HG02943 (cell line): Measurements from ENCODE around the gene HS6ST1.

ENCODE experiments used
- ATAC-seq: cut with Tn5 transposase; IDR thresholded peaks from one replicate; pipeline ENCODE4 v1.9.1; 2021; ENCODE audit warnings: mild to moderate bottlenecking, low read depth, moderate library complexity; ENCODE audit not compliant: unreplicated experiment

HS6ST1 gene

DNA sequence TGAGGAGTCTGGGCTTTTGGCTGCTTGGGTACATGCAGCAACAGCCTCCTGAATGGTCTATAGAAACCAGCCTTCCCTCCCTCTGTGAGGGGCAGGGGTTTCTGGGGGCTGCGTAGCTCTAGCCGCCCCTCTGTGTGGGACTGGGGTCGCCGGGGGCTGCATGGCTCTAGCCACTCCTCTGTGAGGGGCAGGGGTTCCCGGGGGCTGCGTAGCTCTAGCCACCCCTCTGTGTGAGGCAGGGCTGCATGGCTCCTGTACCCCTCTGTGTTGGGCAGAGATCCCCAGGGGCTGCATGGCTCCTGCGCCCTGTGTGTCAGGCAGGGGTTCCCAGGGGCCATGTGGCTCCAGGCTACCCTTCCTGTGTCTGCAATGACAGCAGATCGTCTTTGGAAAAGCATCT is 17.6 kb downstream of the HS6ST1 start:
- ATAC-seq: no peak

DNA sequence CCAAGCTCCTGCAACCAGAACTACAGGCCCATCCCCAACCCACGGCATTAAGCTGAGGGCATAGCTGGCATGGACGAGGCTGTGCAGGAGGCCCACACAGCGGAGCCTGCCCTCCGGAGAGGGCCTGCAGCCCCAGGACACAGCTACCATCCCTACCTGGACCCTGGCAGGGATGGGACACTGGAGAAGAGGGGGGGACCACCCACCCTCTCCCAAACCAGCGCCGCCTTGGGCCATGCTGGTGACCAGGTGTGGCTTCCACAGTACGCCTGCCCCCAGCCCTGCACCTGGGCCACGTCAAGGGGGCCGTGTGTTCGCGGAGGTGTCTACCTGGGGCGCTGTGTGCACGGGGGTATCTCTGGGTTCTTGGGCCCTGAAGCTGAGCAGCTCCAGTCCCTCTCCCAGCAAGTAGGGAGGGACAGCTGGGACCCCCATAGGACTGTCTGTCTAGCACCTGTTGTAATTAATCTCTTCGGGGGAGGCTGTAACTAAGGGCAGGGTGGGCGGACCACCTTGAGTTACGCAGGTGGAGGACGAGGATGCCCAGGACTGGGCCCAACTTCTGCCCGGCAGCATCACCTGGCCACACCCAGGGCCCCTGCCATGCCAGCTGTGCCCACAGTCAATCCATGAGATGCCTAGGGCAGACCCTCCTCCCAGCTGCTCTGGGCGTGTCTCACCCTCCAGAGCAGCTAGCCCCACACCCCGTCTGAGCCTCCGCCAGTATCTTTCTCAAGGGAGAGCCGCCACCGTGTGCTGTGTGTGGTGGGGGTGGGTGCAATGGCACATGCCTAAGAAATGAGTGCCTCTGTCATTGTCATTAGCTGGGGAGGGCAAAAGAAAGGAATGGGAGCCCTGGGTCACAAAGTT is 18.3 kb downstream of the HS6ST1 start:
- no peak for ATAC-seq

- ATAC-seq: no peak
These were observed 19.0 kb downstream of the HS6ST1 start for GRCh38 chr2:128299628-128300027.

GRCh38 chr2:128298846-128299507 is 19.7 kb downstream of the HS6ST1 start:
- ATAC-seq: no peak

DNA sequence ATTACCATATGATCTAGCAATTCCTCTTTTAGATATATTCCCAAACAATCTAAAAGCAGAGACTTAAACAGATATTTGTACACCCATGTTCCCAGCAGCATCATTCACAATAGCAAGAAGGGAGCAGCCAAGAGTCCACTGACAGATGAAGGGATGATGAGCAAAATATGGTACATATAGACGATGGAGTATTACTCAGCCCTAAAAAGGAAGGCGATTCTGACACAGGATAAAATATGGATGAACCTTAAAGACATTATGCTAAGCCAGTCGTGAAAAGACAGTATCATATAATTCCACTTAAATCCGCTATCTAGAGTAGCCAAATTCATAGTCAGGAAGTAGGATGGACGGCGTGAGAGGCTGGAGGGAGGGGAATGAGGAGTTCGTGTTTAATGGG is 20.4 kb downstream of the HS6ST1 start:
- ATAC-seq: no peak

- ATAC-seq: no peak
These were observed 24.7 kb downstream of the HS6ST1 start for GRCh38 chr2:128293870-128294455.

- ATAC-seq: no peak
These were observed 25.3 kb downstream of the HS6ST1 start for GRCh38 chr2:128293426-128293755.

- no peak for ATAC-seq
These were observed 25.9 kb downstream of the HS6ST1 start for GRCh38 chr2:128292599-128293425.

DNA sequence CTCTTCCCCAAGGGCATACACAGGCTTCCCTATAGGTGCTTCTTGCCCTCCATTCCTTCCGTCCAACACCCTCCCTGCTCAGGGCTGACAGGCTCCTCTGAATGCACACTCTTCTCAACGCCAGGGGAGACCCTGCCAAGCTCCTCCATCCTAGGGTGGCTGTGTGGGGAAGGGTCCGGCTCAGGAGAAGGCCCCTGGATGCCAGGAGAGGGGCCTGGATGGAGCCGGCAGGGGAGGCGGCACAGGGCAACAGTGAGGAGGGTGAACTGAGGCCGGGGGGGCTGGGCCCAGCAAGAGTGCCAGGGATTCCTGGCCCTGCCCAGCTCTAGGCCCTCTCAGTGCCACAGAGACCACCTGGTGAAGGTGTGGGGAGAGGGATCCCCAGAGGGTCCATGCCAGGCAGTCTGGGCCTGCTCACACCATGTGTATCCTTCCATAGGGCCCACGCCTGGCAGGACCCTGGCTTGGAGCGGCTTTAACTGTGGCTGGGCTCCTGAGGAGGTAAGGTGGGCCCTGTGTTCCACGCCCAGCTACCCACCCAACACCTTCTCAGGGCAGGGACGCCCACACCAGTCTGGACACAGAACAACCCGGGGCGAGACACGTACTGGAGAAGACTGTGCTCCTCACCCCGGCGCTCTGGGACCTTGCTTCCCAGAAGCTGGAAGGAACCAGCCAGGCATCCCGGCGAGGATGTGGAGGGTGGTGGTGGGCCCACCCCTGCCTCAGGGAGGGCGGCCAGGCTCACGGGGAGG is 26.6 kb downstream of the HS6ST1 start:
- no peak for ATAC-seq

GRCh38 chr2:128291161-128291843 is 27.4 kb downstream of the HS6ST1 start:
- no peak for ATAC-seq

DNA sequence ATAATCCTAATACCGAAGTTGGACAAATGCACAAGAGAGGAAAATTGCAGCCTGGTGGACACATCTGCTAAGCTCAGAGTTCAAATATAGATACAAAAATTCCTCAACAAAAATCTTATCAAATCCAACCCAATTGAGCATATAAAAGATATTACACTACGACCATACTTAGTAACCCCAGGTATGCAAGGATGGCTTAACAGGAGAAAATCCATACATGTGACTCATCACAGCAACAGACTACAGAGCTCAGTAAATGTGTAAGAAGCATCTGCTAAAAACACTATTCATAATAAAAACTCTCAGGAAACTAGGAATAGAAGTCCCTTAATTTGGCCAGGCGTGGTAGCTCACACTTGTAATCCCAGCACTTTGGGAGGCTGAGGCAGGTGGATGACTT is 28.3 kb downstream of the HS6ST1 start:
- no peak for ATAC-seq

DNA sequence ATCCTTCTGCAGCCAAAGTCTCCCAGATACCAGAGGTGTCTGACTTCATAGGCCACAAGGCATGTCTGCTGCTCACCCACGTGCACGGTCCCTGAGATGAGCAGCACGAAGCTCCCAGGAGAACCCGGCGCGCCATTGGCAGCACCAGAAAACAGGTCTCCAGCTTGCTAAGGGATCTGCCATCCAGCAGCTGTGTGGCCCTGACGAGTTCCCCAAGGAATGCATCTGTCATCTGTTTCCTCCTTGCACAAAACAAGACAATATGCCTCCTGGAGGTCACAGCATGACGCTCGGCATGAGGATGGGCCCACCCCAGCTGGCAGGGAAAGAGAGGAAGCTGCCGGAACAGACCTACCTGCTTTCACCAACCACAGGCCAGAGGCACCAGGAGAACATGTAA is 29.2 kb downstream of the HS6ST1 start:
- ATAC-seq: no peak

DNA sequence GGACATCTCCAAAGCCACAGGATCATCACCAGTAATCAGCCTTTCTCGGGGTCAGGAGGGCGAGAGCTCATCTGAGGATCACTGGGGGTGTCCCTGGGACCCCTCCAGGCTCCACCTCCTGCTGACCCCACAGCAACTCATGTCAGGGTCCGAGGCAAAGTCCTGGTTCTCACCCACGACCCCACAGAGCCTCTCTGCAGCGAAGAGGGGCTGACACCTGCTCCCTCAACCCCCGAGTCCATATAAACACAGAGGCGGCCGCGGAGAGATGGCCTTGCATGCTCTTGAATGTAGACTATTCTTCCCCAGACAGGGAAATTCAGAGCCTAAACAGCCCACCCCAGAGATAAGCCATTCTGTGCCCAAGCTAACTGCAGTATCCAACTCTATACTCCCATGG is 29.9 kb downstream of the HS6ST1 start:
- no peak for ATAC-seq

GRCh38 chr2:128287780-128288735 is 30.6 kb downstream of the HS6ST1 start:
- no peak for ATAC-seq

DNA sequence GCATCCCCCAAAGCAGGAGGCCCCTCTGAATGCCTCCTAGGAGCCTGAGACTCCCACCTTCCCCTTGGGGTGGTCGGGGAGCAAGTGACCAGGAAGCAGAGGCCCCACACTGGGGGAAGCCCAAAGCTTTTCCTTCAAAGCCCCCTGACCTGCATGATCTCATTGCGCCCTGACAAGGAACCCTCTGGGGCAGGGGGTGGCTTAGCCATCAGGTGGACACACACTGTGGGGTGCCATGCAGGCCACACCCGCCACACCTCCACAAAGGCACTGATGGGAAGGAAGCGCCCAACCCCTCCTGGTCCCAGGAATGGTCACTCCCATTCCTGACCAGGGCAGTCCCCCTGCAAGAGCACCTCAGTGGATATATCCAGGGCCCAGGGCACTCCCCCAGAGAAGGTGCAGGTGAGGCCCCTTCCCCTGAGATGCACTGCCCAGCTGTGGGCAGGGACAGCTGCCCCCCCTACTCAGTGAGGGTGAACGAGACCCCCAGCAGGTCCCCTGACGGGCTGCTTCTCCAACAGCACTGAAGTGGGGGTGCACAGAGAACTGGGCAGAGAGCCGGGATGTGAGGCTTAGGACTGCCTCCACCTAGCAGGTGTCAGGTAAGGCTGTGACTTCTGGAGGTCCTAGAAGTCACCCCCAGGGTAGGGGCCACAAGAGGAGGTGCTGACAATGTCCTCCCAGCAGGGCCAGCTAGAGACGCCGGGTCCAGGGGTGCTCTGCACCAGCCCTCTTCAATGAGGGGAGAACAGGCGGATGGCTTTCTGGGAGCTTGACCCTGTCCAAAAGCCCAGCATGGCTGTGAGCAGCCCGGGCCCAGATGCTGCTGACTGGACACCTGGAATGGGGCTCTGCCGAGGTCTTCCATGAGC is 31.5 kb downstream of the HS6ST1 start:
- no peak for ATAC-seq

GRCh38 chr2:128286011-128286721 is 32.5 kb downstream of the HS6ST1 start:
- ATAC-seq: no peak

GRCh38 chr2:128285329-128285931 is 33.2 kb downstream of the HS6ST1 start:
- ATAC-seq: no peak
